ENCODE measurements around the gene TRIM17. TPM values are rescaled to one million over a fixed set of nuclear protein-coding genes. Genes with fewer than 3 reads are reported as not detected.

Gene TRIM17
- polyA plus RNA-seq, 1 donor (not counting 4 experiments of a cell fraction or from before 2014, with no cell fraction given), result 0.24 TPM

- Histone ChIP-seq H3K79me2 (ENCODE audit: control insufficient read depth, insufficient read depth, low read length) (no peaks in the 10 kb centered on the region), H2AFZ (ENCODE audit: control insufficient read depth, low read length) (no peak overlapping the region), H3K27me3 (ENCODE audit: control insufficient read depth, extremely low read depth, insufficient read depth, low read length) (peaks cover 26% of the 10 kb centered on the region), H3K9me3 (ENCODE audit: control insufficient read depth, low read depth, low read length) (no peaks in the 10 kb centered on the region), H3K4me1 (ENCODE audit: control insufficient read depth, extremely low read depth, insufficient read depth, low read length) (no peaks in the 10 kb centered on the region), H3K9ac (ENCODE audit: control insufficient read depth, extremely low read depth, insufficient read depth, low read length) (no peak overlapping the region), H3K4me3 (ENCODE audit: control insufficient read depth in 2 of 3, extremely low read depth in 1 of 3, insufficient read depth in 2 of 3, low read depth in 1 of 3, low read length in 3 of 3) (no peak overlapping the region), H3K27ac (ENCODE audit: control insufficient read depth, insufficient read depth, low read length) (no peak overlapping the region), H4K20me1 (ENCODE audit: control insufficient read depth, extremely low read depth, insufficient read depth, low read length) (peaks cover 2% of the 10 kb centered on the region), H3K4me2 (ENCODE audit: control insufficient read depth, extremely low read depth, insufficient read depth, low read depth, low read length) (no peak overlapping the region), H3K36me3 (ENCODE audit: control insufficient read depth in 2 of 2, extremely low read depth in 1 of 2, insufficient read depth in 2 of 2, low read length in 2 of 2) (no peaks in the 10 kb centered on the region), H3K9me1 (ENCODE audit: control insufficient read depth, extremely low read depth, insufficient read depth, low read length) (no peaks in the 10 kb centered on the region)
- no peak for DNase-seq (ENCODE audit: low read depth, low spot score)
- TF ChIP-seq EZH2 (IDR thresholded peaks at IDR 0.05; ENCODE audit: low read length) (no peak), CTCF (optimal IDR thresholded peaks at IDR 0.05 in 1 of 3, IDR thresholded peaks at IDR 0.05 in 1 of 3, conservative IDR thresholded peaks at IDR 0.05 in 1 of 3; ENCODE audit: extremely low read depth in 1 of 3, insufficient read depth in 2 of 3, low read length in 3 of 3) (no peak)
- dilution Hi-C loops (cut with MboI; ENCODE audit: extremely low pct_ligation_motif_present, low sequenced_read_pairs), result no loop called here
- FAIRE-seq, result no peak
Measured at GRCh38 chr1:228369608-228370438, 46.8 kb downstream of the TRIM17 start.

GRCh38 chr1:228368801-228369607 is 47.7 kb downstream of the TRIM17 start:
- H3K4me3 ChIP-seq (ENCODE audit: control insufficient read depth in 2 of 3, extremely low read depth in 1 of 3, insufficient read depth in 2 of 3, low read depth in 1 of 3, low read length in 3 of 3), result no peak overlapping the region
- TF ChIP-seq CTCF (optimal IDR thresholded peaks at IDR 0.05 in 1 of 3, IDR thresholded peaks at IDR 0.05 in 1 of 3, conservative IDR thresholded peaks at IDR 0.05 in 1 of 3; ENCODE audit: extremely low read depth in 1 of 3, insufficient read depth in 2 of 3, low read length in 3 of 3) (no peak), EZH2 (IDR thresholded peaks at IDR 0.05; ENCODE audit: low read length) (no peak)
- H3K9me3 ChIP-seq (ENCODE audit: control insufficient read depth, low read depth, low read length), result no peaks in the 10 kb centered on the region
- no peak overlapping the region for H3K4me2 ChIP-seq (ENCODE audit: control insufficient read depth, extremely low read depth, insufficient read depth, low read depth, low read length)
- H4K20me1 ChIP-seq (ENCODE audit: control insufficient read depth, extremely low read depth, insufficient read depth, low read length), result peaks cover 2% of the 10 kb centered on the region
- H3K27me3 ChIP-seq (ENCODE audit: control insufficient read depth, extremely low read depth, insufficient read depth, low read length), result peaks cover 26% of the 10 kb centered on the region
- H3K36me3 ChIP-seq (ENCODE audit: control insufficient read depth in 2 of 2, extremely low read depth in 1 of 2, insufficient read depth in 2 of 2, low read length in 2 of 2), result no peaks in the 10 kb centered on the region
- FAIRE-seq (no peak), DNase-seq (ENCODE audit: low read depth, low spot score) (no peak)
- H2AFZ ChIP-seq (ENCODE audit: control insufficient read depth, low read length), result no peak overlapping the region
- dilution Hi-C loops (cut with MboI; ENCODE audit: extremely low pct_ligation_motif_present, low sequenced_read_pairs), result no loop called here
- no peak overlapping the region for H3K27ac ChIP-seq (ENCODE audit: control insufficient read depth, insufficient read depth, low read length)
- no peak overlapping the region for H3K9ac ChIP-seq (ENCODE audit: control insufficient read depth, extremely low read depth, insufficient read depth, low read length)
- no peaks in the 10 kb centered on the region for H3K79me2 ChIP-seq (ENCODE audit: control insufficient read depth, insufficient read depth, low read length)
- H3K9me1 ChIP-seq (ENCODE audit: control insufficient read depth, extremely low read depth, insufficient read depth, low read length), result no peaks in the 10 kb centered on the region
- no peaks in the 10 kb centered on the region for H3K4me1 ChIP-seq (ENCODE audit: control insufficient read depth, extremely low read depth, insufficient read depth, low read length)
